DMS53 treated with DMSO at 0.1 percent for 48 hours (cell line): ENCODE results near the gene MACC1.

Experiments used
- DNase-seq: peaks from one replicate; lab custom pipeline; 2025; ENCODE audit not compliant: unreplicated experiment; lab: John Stamatoyannopoulos, UW

The MACC1 gene

DNA sequence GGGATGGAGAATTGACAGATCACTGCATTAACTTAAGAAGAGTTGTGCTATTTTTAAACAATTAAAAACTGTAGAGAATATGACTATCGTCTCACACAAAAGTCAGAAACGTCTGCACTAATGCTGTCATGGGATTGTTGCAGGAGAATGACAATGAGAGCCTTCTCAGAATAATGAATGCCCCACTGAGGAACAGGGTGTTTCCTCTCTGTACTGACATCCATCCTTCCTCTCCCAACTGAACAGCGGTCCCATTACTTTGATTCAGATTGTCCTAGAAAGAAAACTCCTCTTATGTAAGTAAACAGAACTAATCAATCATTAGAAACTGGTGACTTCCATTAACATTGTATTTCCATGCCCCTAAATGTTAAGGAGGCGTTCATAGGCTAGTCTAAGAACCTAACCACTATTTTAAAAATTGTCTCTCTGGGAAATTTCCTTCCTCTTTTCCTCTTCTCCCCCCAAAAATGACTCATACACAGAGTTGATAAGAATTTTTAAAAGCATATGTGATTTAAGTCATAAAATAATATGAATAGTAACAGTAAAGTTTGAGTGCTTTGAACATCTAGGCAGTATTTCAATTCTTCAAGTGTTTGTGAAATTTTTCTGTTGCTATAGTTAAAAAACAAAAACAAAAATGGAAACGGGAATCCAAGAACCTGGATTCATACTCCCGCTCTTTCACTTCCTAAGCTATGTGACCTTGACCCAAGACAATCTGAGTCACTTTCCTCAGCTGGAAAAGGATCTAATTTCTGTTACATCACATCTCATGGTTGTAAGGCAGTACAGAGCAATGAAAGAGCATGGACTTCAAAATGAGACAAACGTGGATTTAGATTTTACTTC, 12.7 kb upstream of the MACC1 start:
- no peak for DNase-seq

DNA sequence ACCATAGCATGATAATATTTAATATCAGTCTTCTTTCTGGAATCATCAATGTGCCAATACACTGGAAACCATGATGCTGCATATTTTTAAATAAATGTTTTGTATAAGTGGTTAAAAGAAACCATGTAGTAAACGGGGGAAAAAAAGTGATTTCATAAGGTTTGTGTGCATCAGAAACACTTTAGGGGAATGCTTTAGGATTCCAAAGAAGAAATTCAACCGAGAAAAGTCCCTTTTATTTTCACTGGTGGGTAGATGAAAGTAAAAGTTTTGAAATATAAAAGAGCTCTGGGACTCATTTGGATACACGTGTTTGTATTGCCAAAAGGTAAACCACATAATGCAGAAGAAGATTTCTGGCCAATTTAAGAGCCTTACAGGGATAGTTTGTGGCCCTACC, 11.9 kb upstream of the MACC1 start:
- no peak for DNase-seq

DNA sequence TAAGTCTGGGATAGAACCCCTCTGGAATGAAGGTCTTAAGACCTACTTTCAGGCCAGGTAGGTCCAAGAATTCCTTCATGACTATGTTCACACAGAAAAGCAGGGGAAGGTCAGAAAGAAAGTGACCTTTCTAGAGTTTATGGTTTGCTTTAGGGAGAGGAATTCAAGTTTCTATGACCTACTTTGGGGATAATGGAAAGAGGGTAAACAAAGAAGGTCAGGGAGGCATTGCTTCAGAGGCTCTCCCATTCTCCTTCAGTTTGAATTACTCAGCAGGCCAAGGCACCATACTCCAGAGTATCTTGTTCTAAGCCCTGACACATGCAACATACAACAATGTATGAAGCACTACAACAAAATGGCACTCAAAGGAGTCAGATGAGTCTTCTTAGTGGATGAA, 11.5 kb upstream of the MACC1 start:
- no peak for DNase-seq

DNA sequence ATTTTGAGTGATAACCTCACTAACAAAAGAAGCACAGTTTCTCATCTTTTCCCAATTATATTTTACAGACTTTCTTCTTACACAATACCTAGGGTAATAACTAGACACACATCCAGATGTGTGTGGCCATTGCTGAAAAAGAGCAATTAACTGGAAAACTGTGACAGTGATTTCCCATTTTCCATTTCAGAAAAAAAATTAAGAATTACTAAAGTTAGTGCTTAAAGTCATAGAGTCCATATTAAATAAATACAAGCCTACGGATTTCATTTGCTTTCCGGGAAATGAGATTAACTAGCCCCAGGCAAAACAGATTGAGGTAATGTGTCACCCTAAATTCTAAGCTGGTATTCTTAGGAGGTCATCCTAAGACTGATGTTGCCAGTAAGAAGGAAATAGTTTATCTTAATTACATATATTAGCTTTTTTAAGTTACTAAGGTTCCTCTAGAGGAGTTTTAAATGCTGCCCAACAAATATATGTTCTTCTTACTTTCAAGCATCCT, 10.2 kb upstream of the MACC1 start:
- DNase-seq, result no peak

DNA sequence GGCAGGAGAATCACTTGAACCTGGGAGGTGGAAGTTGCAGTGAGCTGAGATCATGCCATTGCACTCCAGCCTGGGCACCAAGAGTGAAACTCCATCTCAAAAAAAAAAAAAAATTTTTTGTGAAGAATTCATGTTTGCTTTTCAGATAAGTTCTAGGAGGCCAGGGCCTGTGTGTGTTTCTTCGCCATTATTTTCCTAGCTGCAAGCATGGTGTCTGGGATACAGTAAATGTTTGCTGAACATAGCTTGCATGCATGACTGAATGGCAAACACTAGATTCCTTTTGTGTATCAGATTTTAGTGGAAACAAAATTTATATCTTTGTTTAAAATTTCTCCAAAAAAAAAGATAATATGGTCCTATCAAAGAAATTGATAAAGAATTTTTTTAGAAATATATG, 9.7 kb upstream of the MACC1 start:
- DNase-seq, result peak; percentile 88

DNA sequence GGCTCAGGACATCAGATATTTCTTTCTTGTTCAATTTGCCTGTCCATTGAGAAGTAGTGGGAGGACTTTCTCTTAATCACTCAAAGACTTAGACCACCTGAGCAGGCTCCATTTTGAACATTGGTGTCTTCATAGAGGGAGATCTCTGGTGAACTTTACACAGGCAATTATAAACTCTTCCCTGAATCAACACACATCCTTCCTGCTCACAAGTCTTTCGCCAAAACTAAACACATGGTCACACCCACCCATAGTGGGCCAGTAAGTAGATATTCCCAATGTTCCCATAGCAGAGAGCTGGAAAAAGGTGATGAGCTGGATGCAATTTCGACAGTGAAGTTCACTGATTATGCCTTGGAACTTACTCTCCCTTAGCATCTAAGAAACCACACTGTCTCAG, 8.2 kb upstream of the MACC1 start:
- no peak for DNase-seq

DNA sequence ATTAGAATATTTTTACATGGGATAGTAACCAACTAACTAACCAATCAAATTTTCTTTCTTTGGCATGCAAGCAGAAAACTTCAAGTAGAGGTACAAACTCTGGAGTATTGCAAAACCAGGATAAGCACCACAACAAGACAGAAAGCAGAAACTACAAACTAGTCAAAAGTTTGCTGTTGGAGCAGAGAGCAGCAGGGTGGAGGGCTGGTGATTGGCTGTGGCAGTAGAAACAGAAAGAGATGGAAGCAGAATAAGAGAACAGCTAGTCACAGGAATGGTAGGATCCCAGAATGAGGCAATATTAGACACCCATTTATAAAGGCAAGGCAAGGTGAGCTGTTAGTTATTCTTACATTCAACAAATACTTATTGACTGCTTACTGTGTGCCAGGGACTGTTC, 6.8 kb upstream of the MACC1 start:
- no peak for DNase-seq

DNA sequence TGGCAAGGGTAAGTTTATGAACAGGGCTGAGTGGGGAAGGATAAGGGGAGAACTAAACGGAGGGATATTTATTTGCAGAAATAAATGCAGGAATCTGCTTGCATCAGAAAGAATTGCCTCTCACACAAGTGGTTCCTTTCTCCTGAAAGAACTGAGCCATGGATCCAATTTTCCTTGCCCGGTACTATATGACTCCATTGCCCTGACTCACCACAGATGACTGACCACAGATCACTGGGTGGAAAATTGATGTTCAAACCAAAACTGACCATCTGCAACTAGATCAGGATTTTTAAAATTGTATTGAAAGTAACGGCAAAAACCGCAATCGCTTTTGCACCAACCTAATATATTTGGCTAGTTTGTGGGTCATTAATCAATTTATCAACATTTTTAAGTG, 6.2 kb upstream of the MACC1 start:
- no peak for DNase-seq

DNA sequence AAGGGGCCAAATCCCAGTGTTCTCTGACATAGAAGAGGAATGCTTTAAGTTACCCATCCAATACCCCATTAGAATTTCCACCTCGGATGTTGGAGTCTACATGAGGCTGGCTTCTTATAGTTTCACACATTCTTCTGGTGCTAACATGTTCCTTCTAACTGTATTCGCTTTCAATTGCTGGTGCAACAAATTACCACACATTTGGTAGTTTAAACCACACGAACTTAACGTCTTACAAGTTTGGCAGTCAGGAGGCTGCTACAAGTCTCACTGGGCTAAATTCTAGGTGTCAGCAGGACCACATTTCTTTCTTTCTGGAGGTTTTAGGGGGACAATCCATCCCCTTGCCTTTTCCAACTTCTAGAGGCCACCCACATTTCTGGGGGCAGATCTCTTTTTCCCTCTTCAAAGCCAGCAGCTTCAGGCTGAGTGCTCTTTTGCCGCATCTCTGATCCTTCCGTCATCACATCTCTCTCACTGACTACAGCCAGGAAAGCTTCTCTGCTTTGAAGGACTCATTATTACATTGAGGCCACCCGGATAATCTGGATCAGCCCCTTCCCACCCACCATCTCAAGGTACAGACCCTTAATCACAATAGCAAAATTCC, 5.1 kb upstream of the MACC1 start:
- DNase-seq, result no peak

DNA sequence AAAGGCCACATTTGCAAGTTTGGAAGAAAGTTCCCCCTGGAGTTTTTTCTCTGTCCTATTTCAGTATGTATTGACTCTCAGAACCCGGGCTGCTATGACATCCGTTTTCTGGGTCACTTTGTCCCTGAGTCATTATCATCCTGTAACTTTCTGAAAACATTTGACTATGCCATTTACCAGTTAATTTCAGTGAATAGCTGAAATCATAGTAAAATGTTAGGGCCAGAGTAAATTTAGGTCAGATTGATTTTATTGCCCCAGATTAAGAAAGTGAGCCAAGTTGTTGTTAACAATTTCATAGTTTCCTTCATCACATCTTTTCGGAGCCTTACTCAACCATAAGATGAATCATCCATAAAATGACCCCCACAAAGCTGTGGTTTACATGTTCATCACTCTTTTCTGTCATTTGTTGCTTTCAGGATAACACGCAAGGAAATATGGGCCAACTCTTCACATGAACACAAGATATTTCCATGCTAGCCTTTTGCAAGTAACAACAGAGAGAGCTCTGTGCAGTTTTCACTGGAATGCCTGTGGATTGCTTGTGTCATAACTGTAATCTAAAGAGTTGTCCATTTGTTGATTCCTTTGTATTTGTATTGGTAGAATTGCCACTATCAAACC, 3.9 kb upstream of the MACC1 start:
- DNase-seq, result peak; percentile 50

DNA sequence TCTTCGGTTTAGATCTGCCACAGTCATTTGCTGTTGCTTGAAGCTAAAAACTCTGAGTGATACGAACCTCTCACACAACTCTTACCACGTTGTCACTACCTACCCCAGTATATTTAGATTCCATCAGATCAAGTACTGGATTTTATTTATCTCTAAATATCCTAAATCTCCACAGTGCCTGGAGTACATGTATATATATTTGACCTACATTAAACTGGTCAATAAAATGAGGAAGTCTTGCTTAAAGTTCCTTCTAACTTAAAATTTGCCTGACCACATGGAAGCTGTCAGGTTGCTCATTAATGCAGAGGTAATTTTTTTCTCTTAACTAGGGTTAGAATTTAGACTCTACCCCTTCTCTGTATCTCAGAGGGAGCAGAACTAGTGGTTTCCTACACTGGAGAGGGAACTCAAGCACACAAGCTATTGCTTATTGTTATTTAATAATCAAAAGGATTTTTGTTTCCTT, 3.1 kb upstream of the MACC1 start:
- DNase-seq, result peak; percentile 75

DNA sequence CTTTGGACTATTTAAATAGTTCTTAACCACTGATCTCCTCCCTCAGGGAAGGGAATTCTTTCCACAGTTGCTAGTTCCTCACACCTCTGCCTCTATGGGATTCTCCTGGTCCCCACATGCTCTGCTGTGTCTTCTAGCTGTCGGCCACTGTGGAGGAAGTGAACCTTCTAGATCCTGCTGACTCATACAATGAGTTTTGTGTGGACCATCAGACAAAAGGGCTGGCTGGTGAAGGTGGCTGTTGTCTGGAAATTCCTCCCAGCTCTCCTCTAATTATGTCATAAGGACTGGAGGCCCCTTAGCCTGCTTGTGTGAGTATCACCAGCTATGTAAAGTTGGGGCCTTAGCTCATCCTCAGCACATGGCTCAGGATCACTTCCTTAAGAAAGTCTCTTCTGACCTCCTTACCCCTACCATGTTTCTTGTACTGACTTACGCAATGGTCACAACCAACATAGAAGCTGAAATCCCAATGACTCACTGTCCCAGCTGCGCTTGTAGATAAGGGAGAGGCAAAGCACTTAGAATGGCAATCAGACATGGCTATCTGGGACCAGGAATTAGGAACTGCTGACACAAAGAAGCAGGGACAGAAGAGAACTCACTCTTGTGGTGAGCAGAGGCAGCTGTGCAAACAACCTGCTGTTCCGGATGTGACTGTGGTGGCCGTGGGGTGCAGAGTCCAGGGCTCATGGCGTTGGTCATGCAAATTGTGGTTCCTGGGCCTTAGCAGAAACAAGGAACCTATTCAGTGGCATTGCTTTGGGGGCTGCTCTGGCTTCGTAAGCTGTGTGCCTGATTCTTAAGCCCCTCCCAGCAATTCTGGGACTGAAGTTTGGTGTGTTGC, 2.5 kb upstream of the MACC1 start:
- peak; percentile 100 for DNase-seq

DNA sequence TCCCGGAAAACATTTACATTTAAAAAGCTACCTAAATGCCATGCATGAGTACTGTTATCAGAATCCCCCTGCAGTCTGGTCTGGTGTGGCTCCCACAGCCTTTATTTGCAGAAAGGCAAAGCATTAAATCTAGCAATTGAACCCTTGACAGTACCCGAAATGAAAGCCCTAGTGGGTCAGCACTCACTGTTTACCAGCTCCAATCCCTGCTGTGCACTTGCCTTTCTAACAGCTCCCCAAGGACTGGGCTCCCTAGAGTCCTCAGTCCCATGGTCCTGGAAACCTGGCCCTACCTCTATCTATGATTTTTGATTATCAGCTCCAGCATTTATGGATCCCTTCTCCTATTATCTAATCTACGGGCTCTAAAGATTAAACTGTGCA, 1.9 kb upstream of the MACC1 start:
- no peak for DNase-seq

DNA sequence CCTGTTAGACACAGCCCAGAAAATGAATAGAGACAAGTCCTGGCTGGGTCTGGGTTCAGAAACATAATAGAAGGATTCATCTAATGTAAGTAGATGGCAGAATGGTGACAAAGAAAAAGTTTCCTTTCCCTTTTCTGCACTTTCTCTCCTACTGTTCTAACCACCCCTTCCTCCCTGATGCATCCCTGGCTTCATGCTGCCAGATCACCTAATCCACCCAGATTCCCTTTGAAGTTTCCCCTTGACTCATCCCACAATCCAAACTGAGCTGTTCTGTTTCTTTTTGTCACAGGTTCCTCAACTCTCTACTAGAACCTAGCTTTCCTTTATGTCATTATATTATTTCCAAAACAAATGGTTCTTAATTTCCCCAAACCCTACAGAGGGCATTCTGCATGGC, 1.1 kb upstream of the MACC1 start:
- DNase-seq, result peak; percentile 76

DNA sequence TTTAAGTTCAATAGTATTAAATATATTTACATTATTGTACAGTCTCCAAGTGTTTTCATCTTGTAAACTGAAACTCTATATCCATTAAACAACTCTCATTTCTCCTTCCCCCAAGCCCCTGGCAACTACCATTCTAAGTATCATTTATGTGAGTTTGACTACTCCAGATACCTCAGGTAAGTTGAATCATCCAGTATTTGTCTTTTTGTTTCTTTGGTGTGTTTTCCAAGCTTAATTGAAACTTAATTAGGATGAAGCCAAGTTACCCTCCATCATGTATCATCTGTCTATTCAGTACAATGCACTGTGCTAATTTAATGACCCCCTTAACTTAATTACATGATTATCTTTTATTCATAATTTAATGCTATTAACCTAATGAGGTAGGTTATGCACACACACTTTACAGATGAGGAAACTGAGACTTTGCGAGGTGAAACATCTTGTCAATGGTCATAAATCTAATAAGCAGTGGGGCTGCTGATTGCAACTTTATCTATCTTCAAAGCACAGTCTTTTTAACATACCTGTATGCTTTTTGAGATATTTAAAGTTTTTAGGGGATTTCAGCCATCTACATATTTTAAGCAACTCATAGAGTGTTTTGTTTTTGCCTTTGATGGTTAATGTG, 663 bp downstream of the MACC1 start:
- peak; percentile 70 for DNase-seq

DNA sequence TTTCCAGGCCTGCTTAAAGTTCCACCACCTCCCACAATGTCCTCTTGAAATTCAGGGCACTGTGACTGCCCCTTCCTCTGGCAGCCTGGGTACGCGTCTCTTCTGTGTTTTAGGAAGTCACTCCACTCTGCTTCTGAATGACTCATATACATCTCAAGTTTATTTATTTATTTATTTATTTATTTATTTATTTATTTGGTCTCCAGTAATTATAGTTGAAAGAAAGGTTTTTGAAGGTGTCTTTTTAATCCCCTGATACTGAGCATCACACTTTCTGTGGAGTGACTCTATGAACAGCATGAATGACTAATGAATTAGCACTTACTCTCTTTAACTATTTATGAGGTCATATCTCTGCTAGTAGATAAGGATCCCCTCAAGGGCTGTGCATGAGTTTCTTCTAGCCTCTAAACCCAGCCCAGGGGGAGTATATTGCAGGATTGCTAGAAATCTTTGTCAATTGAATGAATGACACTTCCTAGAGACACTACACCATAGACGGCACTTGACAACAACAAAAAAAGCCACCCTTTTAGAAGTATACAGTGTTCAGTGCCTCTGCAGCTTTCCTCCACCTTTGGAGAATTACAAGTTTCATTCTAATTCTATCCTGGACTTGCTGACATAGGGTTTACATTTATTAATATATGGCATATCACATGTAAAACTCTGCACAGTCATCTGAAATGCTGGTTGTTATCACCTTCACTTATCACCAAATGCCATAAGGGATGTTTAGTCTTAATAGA, 2.1 kb downstream of the MACC1 start:
- peak; percentile 96 for DNase-seq

DNA sequence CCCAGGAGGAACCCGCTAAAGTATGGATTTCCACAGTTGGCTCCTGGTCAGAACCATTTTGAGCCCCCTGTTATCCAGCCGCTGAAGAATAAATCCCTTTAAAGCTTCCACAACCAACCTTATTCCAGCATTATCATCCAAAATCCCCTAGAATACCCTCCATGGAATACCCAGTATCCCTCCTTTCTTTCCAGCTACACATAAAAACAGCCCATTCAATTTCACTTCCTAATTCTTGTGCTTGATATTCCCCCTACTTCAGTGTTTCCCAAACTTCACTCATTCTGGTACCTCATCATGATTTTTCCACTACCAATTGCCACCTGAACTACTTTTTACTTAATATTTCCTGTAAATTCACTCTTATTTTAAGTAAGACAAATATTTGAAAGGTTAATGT, 3.1 kb downstream of the MACC1 start:
- DNase-seq, result no peak

DNA sequence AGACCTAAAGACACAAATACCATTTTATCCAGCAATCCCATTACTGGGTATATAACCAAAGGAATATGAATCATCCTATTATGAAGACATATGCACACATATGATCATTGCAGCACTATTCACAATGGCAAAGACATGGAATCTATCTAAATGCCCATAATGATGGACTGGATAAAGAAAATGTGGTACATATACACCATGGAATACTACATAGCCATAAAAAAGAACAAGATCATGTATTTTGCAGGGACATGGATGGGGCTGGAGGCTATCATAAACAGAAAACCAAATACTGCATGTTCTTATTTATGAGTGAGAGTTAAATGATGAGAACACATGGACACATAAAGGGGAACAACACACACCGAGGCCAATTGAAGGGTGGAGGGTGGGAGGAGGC, 3.8 kb downstream of the MACC1 start:
- no peak for DNase-seq

DNA sequence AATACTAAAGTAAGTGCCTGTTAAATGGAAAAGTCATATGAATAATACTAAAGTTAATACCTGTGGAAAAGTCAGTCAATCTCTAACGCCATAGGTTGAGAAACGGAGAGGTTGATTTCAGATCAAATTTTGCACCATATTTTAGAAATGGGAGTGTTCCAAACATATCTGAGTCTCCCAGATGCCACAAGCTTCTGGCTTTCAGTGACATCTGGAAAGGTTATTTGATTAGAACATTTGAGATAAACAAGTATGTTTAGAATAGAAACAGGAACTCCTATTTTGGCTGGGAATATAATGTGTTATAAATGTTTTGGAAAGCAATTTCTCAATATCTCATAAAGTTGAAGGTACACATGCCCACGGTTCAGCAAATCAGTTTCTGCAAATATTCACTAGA, 5.8 kb downstream of the MACC1 start:
- no peak for DNase-seq
